D721Med (cell line): ENCODE measurements around the gene TCF4.
A peak's percentile ranks its signal among the peaks of the same experiment; 100 is the strongest.

Experiments
- DNase-seq: peaks from one replicate; pipeline ENCODE4 v3.0.0; 2011; ENCODE audit warnings: low spot score; ENCODE audit not compliant: insufficient read length
- FAIRE-seq: peaks from 2 replicates; lab custom pipeline; 2011; peaks lifted over from hg19 to GRCh38; lab: Jason Lieb, UNC
- TF ChIP-seq, protein P1 (sequence below): IDR thresholded peaks from 2 replicates; pipeline ENCODE4 v1.5.1; 2012; ENCODE audit warnings: mild to moderate bottlenecking, control low read depth; ENCODE audit not compliant: insufficient read depth; ENCODE audit errors: missing control alignments

Gene TCF4

DNA sequence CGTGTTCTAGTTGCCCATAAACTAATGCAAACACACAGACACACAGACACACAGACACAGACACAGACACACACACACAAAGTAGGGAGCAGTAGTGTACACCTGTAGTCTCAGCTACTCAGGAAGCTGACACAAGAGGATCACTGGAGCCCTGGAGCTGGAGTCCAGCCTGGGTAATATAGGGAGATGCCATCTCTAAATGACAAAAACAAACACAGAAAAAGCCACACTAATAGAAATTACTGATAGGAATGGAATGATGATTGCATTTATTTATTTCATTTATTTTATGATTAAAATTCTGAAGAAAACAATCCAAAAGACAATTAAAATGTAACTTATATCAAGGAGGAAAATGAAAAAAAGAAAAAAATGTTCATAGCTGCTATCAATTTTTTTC, 30.8 kb downstream of the TCF4 start:
- no peak for DNase-seq
- TF ChIP-seq, protein P1, sequence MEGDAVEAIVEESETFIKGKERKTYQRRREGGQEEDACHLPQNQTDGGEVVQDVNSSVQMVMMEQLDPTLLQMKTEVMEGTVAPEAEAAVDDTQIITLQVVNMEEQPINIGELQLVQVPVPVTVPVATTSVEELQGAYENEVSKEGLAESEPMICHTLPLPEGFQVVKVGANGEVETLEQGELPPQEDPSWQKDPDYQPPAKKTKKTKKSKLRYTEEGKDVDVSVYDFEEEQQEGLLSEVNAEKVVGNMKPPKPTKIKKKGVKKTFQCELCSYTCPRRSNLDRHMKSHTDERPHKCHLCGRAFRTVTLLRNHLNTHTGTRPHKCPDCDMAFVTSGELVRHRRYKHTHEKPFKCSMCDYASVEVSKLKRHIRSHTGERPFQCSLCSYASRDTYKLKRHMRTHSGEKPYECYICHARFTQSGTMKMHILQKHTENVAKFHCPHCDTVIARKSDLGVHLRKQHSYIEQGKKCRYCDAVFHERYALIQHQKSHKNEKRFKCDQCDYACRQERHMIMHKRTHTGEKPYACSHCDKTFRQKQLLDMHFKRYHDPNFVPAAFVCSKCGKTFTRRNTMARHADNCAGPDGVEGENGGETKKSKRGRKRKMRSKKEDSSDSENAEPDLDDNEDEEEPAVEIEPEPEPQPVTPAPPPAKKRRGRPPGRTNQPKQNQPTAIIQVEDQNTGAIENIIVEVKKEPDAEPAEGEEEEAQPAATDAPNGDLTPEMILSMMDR: no peak
- FAIRE-seq: no peak

DNA sequence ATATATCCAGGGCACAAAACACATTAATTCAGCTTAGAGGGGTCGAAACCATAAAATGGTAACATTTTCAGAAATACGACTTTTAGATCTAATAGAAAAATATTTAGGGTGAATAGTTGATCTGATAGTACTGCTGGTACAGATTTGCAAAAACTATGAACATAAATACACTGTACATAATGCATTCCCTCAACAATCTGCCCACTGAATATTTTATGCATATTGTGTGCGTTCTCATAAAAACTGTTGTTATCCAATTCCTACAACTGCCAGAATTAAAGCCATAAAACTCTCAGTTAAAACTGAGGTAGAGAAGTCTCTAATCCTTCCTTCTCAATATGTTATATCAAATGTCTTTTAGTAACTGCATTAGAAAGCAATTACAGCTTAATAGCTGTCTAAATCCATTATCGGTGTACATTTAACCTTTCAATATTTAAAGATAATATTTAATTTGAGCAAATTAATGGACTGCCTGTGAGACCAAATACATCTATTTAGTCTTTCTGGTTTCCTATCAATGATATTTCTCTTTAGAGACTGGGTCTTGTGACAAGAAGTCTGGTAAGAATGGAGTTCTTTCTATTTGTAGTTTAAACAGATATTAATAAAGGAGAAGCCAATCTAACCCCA, 32.5 kb downstream of the TCF4 start:
- FAIRE-seq (peak; percentile 99), DNase-seq (no peak)

DNA sequence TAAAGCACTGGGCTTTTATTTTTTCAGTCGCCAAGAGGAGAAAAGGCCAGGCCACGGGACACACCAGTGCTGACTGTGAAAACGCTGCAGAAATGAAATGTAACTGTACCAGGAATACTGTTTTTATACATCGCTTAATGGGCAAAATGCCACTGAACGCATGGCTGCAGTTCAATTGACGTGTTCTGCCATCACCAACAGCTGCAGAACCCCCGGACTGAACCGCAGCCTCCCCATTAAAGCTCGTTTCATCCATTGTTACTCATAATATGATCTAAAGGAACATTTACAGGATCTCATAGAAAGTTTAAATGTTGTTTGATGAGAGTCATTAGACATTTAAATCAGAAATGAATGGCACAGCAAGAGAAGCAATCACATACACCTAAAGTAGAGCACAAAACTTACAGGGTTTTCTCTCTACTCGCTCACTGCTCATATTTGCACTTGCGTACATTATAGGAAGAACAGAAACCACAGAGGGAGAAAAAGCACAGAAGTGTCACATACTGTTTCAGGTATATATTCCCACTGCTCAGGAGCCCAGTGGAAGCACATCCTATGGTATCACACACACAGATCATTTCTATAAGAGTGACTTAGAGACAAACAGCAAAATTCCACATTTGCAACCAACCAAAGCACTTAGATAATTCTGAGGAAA, 35.3 kb downstream of the TCF4 start:
- TF ChIP-seq, protein P1: no peak
- no peak for FAIRE-seq
- no peak for DNase-seq

More for the DNA sequence above, 32.5 kb downstream of the TCF4 start:
- TF ChIP-seq, protein P1: no peak

DNA sequence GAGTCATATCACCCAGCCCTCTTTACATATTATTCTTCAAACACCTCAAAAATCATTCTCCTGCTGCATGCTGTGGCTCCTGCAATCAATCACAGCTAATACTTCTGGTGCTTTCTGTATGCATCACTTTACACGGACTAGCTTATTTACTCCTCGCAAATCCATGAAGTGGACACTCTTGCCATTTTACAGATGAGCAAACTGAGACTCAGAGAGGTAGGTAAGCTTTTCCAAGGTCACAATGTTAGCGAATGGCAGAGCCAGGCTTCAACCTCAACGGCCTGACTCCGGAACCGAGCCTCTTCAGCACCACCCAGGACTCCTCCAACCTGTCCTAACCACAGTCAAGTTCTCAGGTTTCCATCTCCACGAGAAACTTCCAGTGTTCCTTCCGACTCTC, 36.8 kb downstream of the TCF4 start:
- no peak for DNase-seq
- FAIRE-seq: peak; percentile 6

DNA sequence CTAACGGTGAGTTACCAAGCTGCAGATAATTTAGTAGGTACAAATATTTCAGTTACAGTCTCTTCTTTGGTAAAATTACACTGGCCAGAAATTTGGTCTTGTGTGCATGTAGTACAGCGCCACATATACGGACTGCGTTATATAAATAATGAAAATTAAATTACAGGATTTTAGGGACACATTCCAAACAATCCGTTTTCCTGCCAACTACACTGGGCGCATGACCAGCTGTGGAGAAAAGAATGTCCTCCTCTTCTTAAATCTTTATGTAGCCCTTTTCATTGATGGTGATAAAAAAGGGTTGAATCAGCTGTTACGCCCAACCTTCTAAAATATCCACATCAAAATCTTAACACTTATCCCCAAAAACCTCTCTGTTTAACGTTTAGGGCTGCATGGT, 37.5 kb downstream of the TCF4 start:
- TF ChIP-seq, protein P1: no peak
- no peak for FAIRE-seq
- no peak for DNase-seq

More for the DNA sequence above, 36.8 kb downstream of the TCF4 start:
- TF ChIP-seq, protein P1: no peak

DNA sequence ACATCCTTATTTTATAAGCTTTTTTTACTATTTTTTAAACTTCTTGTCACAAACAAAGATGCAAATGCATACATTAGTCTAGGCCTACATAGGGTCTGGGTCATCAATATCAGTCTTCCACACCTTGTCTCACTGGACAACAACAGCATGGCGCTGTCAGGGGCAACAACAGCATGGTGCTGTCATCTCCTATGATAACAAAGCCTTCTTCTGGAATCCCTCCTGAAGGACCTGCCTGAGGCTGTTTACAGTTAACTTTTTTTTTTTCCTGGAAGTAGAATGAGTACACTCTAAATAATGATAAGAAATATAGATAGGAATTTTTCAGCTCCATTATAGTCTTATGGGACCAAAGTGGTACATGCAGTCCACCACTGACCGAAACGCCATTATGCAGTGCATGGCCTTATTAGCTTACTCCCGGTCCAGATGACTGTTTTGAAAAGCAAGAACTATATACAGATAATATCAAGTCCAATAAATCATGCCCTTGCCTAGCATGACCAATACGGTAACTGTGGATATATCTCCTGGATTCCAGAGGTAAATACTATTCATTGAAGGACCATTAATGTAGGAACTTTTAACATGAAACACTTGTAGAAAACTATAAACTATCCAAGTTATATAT, 38.4 kb downstream of the TCF4 start:
- FAIRE-seq: no peak
- DNase-seq: no peak

More for the DNA sequence above, 38.4 kb downstream of the TCF4 start:
- TF ChIP-seq, protein P1: no peak
